Measurements from ENCODE around the gene GFPT2. TPM values are rescaled to one million over a fixed set of nuclear protein-coding genes. Genes with fewer than 3 reads are reported as not detected.

Gene GFPT2
- polyA plus RNA-seq, 2 of the 4 experiments (the other 2 are of a cell fraction), result 24.4 to 38.0 TPM

DNA sequence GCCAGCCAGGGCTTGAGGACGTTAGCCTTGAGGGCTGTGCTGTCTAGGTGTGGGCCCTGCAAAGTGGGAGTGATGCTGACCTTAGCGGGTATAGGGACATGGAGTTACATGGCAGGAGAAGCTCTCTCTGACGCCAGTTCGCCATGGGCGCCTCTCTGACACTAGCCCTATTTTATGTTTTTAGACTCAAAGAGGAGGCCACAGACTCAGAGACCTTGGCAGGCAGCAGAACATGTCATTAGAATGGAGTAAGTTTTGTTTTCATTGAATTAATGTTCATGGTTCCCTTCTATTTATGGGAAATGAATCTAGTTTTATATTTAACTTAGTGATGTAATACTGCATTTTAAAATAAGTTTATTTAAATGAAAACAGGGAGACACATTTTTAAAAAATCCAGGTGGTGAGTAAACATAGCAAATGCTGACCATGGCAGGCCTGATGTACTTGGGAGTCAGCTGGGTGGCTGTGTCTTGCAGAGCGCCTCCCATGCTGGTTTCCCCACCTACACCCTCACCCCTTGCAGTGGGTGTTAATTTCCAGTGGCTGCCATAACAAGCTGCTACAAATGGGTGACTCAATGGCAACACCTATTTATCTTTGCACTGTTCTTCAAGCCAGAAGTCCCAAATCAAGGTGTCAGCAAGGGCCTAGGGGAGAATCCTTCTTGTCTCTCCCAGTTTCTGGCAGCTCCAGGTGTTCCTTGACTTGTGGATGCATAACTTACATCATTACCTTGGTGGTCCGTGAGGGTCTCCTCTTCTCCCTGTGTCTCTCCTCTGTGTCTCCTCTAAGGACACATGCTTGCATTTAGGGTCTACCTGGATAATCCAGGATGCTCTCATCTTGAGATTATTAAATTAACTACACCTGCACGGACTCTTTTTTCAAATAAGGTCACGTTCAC is 25.6 kb upstream of the GFPT2 start:
- H3K9me3 ChIP-seq, result no peaks in the 10 kb centered on the region
- no peak for TF ChIP-seq ESRRA (IDR thresholded peaks at IDR 0.05; ENCODE audit: borderline replicate concordance, low read length)
- TF ChIP-seq CBX2 (IDR thresholded peaks at IDR 0.05; ENCODE audit: borderline replicate concordance, low read depth), result no peak
- TF ChIP-seq, protein P1, sequence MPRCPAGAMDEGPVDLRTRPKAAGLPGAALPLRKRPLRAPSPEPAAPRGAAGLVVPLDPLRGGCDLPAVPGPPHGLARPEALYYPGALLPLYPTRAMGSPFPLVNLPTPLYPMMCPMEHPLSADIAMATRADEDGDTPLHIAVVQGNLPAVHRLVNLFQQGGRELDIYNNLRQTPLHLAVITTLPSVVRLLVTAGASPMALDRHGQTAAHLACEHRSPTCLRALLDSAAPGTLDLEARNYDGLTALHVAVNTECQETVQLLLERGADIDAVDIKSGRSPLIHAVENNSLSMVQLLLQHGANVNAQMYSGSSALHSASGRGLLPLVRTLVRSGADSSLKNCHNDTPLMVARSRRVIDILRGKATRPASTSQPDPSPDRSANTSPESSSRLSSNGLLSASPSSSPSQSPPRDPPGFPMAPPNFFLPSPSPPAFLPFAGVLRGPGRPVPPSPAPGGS (IDR thresholded peaks at IDR 0.05), result no peak
- TF ChIP-seq CEBPB (IDR thresholded peaks at IDR 0.05), result no peak
- TF ChIP-seq ZFP36 (IDR thresholded peaks at IDR 0.05; ENCODE audit: borderline replicate concordance, partially characterized antibody), result no peak
- TF ChIP-seq JUN (IDR thresholded peaks at IDR 0.05), result no peak
- no peak for TF ChIP-seq NR3C1 (IDR thresholded peaks at IDR 0.05)
- no peak for TF ChIP-seq JUNB (IDR thresholded peaks at IDR 0.05)
- TF ChIP-seq, protein P2, sequence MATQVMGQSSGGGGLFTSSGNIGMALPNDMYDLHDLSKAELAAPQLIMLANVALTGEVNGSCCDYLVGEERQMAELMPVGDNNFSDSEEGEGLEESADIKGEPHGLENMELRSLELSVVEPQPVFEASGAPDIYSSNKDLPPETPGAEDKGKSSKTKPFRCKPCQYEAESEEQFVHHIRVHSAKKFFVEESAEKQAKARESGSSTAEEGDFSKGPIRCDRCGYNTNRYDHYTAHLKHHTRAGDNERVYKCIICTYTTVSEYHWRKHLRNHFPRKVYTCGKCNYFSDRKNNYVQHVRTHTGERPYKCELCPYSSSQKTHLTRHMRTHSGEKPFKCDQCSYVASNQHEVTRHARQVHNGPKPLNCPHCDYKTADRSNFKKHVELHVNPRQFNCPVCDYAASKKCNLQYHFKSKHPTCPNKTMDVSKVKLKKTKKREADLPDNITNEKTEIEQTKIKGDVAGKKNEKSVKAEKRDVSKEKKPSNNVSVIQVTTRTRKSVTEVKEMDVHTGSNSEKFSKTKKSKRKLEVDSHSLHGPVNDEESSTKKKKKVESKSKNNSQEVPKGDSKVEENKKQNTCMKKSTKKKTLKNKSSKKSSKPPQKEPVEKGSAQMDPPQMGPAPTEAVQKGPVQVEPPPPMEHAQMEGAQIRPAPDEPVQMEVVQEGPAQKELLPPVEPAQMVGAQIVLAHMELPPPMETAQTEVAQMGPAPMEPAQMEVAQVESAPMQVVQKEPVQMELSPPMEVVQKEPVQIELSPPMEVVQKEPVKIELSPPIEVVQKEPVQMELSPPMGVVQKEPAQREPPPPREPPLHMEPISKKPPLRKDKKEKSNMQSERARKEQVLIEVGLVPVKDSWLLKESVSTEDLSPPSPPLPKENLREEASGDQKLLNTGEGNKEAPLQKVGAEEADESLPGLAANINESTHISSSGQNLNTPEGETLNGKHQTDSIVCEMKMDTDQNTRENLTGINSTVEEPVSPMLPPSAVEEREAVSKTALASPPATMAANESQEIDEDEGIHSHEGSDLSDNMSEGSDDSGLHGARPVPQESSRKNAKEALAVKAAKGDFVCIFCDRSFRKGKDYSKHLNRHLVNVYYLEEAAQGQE (IDR thresholded peaks at IDR 0.05), result no peak
- TF ChIP-seq EP300 (IDR thresholded peaks at IDR 0.05), result no peak
- TF ChIP-seq, protein P3, sequence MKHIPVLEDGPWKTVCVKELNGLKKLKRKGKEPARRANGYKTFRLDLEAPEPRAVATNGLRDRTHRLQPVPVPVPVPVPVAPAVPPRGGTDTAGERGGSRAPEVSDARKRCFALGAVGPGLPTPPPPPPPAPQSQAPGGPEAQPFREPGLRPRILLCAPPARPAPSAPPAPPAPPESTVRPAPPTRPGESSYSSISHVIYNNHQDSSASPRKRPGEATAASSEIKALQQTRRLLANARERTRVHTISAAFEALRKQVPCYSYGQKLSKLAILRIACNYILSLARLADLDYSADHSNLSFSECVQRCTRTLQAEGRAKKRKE (CRISPR knock-in tag; IDR thresholded peaks at IDR 0.05; ENCODE audit: low read depth), result no peak
- no peak for TF ChIP-seq MAFK (IDR thresholded peaks at IDR 0.05; ENCODE audit: partially characterized antibody)
- TF ChIP-seq KDM1A (IDR thresholded peaks at IDR 0.05; ENCODE audit: low read depth), result no peak
- TF ChIP-seq BHLHE40 (IDR thresholded peaks at IDR 0.05; ENCODE audit: low read depth, low read length), result no peak
- TF ChIP-seq RARB (CRISPR knock-in tag; IDR thresholded peaks at IDR 0.05), result no peak
- TF ChIP-seq FOSL2 (IDR thresholded peaks at IDR 0.05), result no peak
- TF ChIP-seq FOSL2 (CRISPR knock-in tag; IDR thresholded peaks at IDR 0.05), result no peak
- TF ChIP-seq RFX5 (IDR thresholded peaks at IDR 0.05), result no peak
- no peak for TF ChIP-seq ZNF302 (CRISPR knock-in tag; IDR thresholded peaks at IDR 0.05)
- DNase-seq (ENCODE audit: low read depth in 1 of 2, low spot score in 1 of 2) (no peak), ATAC-seq (no peak), FAIRE-seq (no peak)
- no peak overlapping the region for H3K4me2 ChIP-seq
- no peak overlapping the region for H3K4me3 ChIP-seq
- ChIA-PET CTCF (interaction anchor here (0.6 to 2.4 kb wide), 2 partner anchors 24 to 50 kb away, joined by 3 to 6 read pairs; no protein-coding TSS in a partner anchor), POLR2A (no interaction called here)
- no peaks in the 10 kb centered on the region for H3K4me1 ChIP-seq
- 81% methylated on average over 9 of the region's 9 CpGs for WGBS (ENCODE audit: missing lambda C conversion rate)
- no peak overlapping the region for H3K27ac ChIP-seq

DNA sequence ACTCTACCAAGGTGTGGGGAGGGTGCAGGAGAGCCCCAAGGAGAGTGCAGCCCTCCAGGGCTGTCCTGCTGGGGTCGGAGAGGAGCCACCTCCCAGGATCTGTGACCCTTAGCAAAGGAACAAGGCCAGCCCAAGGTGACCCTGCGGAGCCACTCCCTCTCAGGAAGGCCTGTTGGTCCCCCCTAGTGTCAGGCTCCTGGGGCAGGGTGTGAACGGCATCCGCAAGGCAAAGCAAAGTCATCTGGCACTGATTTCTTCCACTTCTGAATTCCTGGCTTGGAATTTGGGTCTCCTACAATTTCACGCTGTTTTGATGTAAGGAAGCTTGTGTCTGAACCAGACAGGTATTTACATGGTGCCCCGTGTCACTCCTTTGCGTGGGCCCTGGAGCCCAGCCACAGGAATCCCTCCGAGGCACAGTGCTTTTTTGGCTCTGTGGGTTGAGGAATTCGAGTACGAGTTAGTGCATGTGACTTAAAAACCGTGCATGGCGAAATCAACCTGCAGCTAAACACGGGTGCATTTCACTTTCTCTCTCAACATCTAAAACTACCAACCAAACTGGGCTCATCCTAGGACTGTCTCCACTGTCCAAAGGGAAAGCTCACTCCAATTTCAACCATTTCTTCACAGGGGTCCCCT is 24.5 kb upstream of the GFPT2 start:
- FAIRE-seq, result no peak

More for the DNA sequence above, 24.5 kb upstream of the GFPT2 start:
- ChIA-PET CTCF (interaction anchor here (2.4 kb wide), 1 partner anchor 49 kb away, joined by 6 read pairs; no protein-coding TSS in a partner anchor), POLR2A (no interaction called here)
- no peaks in the 10 kb centered on the region for H3K9me3 ChIP-seq
- DNase-seq (ENCODE audit: low read depth in 1 of 2, low spot score in 1 of 2), result no peak
- H3K4me1 ChIP-seq, result no peaks in the 10 kb centered on the region
- H3K27ac ChIP-seq, result no peak overlapping the region
- H3K4me3 ChIP-seq, result no peak overlapping the region
- ATAC-seq, result no peak
- no peak for TF ChIP-seq PHF8 (IDR thresholded peaks at IDR 0.05; ENCODE audit: borderline replicate concordance, low read depth)
- no peak for TF ChIP-seq JUN (IDR thresholded peaks at IDR 0.05)
- no peak for TF ChIP-seq HEYL (CRISPR knock-in tag; IDR thresholded peaks at IDR 0.05)
- TF ChIP-seq HOXB13 (CRISPR knock-in tag; IDR thresholded peaks at IDR 0.05; ENCODE audit: low read depth), result no peak
- no peak for TF ChIP-seq POLR2A (IDR thresholded peaks at IDR 0.05; ENCODE audit: low read length)
- no peak for TF ChIP-seq MAZ (IDR thresholded peaks at IDR 0.05; ENCODE audit: borderline replicate concordance, low read depth, low read length)
- TF ChIP-seq, protein P4, sequence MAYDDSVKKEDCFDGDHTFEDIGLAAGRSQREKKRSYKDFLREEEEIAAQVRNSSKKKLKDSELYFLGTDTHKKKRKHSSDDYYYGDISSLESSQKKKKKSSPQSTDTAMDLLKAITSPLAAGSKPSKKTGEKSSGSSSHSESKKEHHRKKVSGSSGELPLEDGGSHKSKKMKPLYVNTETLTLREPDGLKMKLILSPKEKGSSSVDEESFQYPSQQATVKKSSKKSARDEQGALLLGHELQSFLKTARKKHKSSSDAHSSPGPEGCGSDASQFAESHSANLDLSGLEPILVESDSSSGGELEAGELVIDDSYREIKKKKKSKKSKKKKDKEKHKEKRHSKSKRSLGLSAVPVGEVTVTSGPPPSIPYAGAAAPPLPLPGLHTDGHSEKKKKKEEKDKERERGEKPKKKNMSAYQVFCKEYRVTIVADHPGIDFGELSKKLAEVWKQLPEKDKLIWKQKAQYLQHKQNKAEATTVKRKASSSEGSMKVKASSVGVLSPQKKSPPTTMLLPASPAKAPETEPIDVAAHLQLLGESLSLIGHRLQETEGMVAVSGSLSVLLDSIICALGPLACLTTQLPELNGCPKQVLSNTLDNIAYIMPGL (CRISPR knock-in tag; IDR thresholded peaks at IDR 0.05; ENCODE audit: borderline replicate concordance), result no peak
- no peak for TF ChIP-seq ZFP36 (IDR thresholded peaks at IDR 0.05; ENCODE audit: borderline replicate concordance, partially characterized antibody)
- TF ChIP-seq EP300 (IDR thresholded peaks at IDR 0.05), result no peak
- TF ChIP-seq ZSCAN20 (CRISPR knock-in tag; IDR thresholded peaks at IDR 0.05), result no peak
- WGBS (ENCODE audit: missing lambda C conversion rate), result 74% methylated on average over 13 of the region's 13 CpGs
- H3K4me2 ChIP-seq, result no peak overlapping the region
